Mammary epithelial cell (primary cell): ENCODE data around the gene GNG13.

ENCODE experiments used
- CTCF ChIP-seq, 2 donors: IDR thresholded peaks in 1 of 2; conservative IDR thresholded peaks in 1 of 2; 2 replicates each; pipeline ENCODE4 v1.5.1; 2011 to 2012; ENCODE audit warnings: inconsistent platforms in 2 of 2, low read length in 2 of 2, mild to moderate bottlenecking in 2 of 2, control low read depth in 1 of 2, low read depth in 1 of 2; ENCODE audit not compliant: insufficient read depth in 1 of 2; ENCODE audit errors: extremely low read depth in 1 of 2
- EZH2 ChIP-seq: IDR thresholded peaks from 2 replicates; pipeline ENCODE4 v1.6.1; 2012; ENCODE audit warnings: low read length, inconsistent platforms, borderline replicate concordance

GRCh38 chr16:848510-849253, 48.1 kb upstream of the GNG13 start:
- no peak for TF ChIP-seq CTCF (conservative IDR thresholded peaks at IDR 0.05 in 1 of 2, IDR thresholded peaks at IDR 0.05 in 1 of 2; ENCODE audit: extremely low read depth in 1 of 2, insufficient read depth in 1 of 2, low read depth in 1 of 2, low read length in 2 of 2)
- no peak for TF ChIP-seq EZH2
